Uterus (tissue), 4 donors: Measurements from ENCODE around the gene HADHB. TPM values are rescaled to one million over a fixed set of nuclear protein-coding genes. Genes with fewer than 3 reads are reported as not detected.
"Not testable (repeated sequence)": the region's sequence is repeated elsewhere in the genome, so short reads cannot be mapped to it uniquely, and the experiment has no call there.

ENCODE experiments used
- DNase-seq, 2 donors: peaks; one replicate each; pipeline ENCODE4 v3.0.0-alpha.2; 2019 to 2020
- H3K27ac ChIP-seq, 2 donors: fragments of 200-600 bp; sonication (generic); 1 replicate in 1 of 2; 2 replicates in 1 of 2; pipeline ENCODE4 v1.5.1; 2016 to 2018
- H3K27me3 ChIP-seq, 2 donors: fragments of 200-600 bp; sonication (generic); one replicate each; pipeline ENCODE4 v1.5.1; 2018 to 2019; ENCODE audit warnings: control low read depth in 1 of 2
- H3K36me3 ChIP-seq, 2 donors: fragments of 200-600 bp; sonication (generic); one replicate each; pipeline ENCODE4 v1.5.1; 2019; ENCODE audit warnings: control low read depth in 1 of 2
- H3K4me1 ChIP-seq, 2 donors: fragments of 200-600 bp; sonication (generic); one replicate each; pipeline ENCODE4 v1.5.1; 2018 to 2019; ENCODE audit warnings: control low read depth in 1 of 2
- H3K4me3 ChIP-seq, 2 donors: fragments of 200-600 bp; sonication (generic); 1 replicate in 1 of 2; 2 replicates in 1 of 2; pipeline ENCODE4 v1.5.1; 2018 to 2019; ENCODE audit warnings: mild to moderate bottlenecking in 1 of 2
- H3K9me3 ChIP-seq, 2 donors: fragments of 200-600 bp; sonication (generic); one replicate each; pipeline ENCODE4 v1.5.1; 2019; ENCODE audit warnings: control low read depth in 1 of 2
- POLR2A ChIP-seq, 2 donors: fragments of 450-650 bp; IDR thresholded peaks; one replicate each; pipeline ENCODE4 v1.6.1; 2016; ENCODE audit warnings: antibody characterized with exemption in 2 of 2, mild to moderate bottlenecking in 1 of 2, moderate library complexity in 1 of 2
- intact Hi-C: fragments of 100-400 bp; cut with DNase I; formaldehyde crosslinking; loops from one replicate; pipeline ENCODE4 v1.15.1; 2023; ENCODE audit warnings: low total_unique reads
- total RNA-seq, 4 donors: library from RNA; depleted of rRNA in 3 of 4; stranded (reverse); fragments of >200 nt in 3 of 4; gene quantifications; one replicate each; pipeline versions ENCODE4 v1.1.0 to v1.2.4, GENCODE V29; 2014 to 2023
- TF ChIP-seq, protein P1 (sequence below), 4 experiments: fragments of 200-600 bp in 2 of 4; fragments of 450-650 bp in 2 of 4; sonication (generic) in 2 of 4; IDR thresholded peaks; one replicate each; pipeline ENCODE4 v1.5.1; 2016 to 2019; ENCODE audit warnings: antibody characterized with exemption in 4 of 4, mild to moderate bottlenecking in 2 of 4, moderate library complexity in 1 of 4
- donor health status: DM: yes; HTN: yes; CAD: no.

HADHB gene
- total RNA-seq, 4 donors from 2014 or later, result 45.3 to 126 (median 82.5) TPM

DNA sequence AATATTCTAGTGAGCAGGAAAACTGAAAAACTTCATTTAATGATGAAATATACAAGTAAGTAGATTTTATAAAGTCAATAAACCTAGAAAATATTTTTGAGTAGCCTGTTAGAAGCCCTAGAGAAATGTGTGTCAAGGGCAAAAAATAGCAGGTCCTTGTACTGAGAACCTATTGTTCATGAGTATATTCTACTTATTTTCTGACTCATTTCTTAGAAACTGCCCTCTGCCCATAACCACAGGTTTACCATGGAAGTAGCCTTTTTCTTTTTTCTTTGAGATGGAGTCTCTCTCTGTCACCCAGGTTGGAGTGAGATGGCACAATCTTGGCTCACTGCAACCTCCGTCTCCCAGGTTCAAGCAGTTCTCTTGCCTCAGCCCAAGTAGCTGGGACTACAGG, 81.8 kb downstream of the HADHB start:
- intact Hi-C loops, result no loop called here
- no peaks in the 10 kb centered on the region for H3K27me3 ChIP-seq
- H3K27ac ChIP-seq, result no peak overlapping the region
- no peak overlapping the region for H3K4me3 ChIP-seq
- H3K36me3 ChIP-seq, result no peaks in the 10 kb centered on the region
- TF ChIP-seq POLR2A (IDR thresholded peaks at IDR 0.05), result no peak
- TF ChIP-seq, protein P1, sequence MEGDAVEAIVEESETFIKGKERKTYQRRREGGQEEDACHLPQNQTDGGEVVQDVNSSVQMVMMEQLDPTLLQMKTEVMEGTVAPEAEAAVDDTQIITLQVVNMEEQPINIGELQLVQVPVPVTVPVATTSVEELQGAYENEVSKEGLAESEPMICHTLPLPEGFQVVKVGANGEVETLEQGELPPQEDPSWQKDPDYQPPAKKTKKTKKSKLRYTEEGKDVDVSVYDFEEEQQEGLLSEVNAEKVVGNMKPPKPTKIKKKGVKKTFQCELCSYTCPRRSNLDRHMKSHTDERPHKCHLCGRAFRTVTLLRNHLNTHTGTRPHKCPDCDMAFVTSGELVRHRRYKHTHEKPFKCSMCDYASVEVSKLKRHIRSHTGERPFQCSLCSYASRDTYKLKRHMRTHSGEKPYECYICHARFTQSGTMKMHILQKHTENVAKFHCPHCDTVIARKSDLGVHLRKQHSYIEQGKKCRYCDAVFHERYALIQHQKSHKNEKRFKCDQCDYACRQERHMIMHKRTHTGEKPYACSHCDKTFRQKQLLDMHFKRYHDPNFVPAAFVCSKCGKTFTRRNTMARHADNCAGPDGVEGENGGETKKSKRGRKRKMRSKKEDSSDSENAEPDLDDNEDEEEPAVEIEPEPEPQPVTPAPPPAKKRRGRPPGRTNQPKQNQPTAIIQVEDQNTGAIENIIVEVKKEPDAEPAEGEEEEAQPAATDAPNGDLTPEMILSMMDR (IDR thresholded peaks at IDR 0.05), result no peak
- no peak for DNase-seq
- H3K9me3 ChIP-seq, result no peaks in the 10 kb centered on the region
- H3K4me1 ChIP-seq, result no peaks in the 10 kb centered on the region

DNA sequence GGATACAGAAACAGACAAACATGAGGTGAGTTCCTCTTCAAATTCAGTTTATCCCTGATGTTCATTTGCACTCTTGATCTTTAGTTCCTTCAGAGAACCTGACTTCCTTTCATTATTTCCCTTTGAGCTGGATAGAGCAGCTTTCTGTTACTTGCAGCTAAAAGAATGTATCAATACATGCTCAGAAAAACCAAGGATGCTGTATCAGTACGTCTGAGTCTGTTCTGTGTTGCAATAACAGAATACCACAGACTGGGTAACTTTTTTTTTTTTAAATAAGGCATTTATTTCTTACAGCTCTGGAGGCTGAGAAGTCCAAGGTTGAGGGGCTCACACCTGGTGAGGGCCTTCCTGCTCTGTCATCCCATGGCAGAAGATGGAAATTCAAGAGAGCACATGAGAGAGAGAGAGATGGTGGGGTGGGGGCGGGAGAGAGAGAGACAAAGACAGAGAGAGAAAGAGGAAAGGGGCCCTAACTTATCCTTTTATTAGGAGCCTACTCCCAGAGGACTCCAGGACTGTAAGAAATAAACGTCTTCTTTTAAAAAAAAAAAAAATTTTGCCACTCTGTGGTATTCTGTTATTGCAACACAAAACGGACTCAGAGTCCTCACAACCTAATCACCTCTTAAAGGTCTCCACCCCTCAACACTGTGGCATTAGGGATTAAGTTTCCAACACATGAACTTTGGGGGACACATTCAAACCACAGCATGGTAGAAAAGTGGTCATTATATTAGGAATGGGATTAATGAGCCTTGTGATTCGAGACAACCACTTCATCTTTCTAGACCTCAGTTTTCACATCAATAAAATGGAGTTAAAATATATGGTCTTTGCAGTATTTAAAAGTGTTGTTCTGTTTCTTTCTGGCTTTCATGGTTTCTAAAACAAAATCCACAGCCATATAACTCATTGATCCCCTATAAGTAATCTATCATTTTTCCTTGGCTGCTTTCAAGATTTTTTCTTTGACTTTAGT, 82.8 kb downstream of the HADHB start:
- no peak overlapping the region for H3K27ac ChIP-seq
- no peaks in the 10 kb centered on the region for H3K36me3 ChIP-seq
- no peaks in the 10 kb centered on the region for H3K9me3 ChIP-seq
- DNase-seq, result no peak
- no peaks in the 10 kb centered on the region for H3K4me1 ChIP-seq
- TF ChIP-seq POLR2A (IDR thresholded peaks at IDR 0.05), result no peak
- TF ChIP-seq, protein P1 (IDR thresholded peaks at IDR 0.05), result no peak
- intact Hi-C loops, result no loop called here
- H3K4me3 ChIP-seq, result no peak overlapping the region
- no peaks in the 10 kb centered on the region for H3K27me3 ChIP-seq

DNA sequence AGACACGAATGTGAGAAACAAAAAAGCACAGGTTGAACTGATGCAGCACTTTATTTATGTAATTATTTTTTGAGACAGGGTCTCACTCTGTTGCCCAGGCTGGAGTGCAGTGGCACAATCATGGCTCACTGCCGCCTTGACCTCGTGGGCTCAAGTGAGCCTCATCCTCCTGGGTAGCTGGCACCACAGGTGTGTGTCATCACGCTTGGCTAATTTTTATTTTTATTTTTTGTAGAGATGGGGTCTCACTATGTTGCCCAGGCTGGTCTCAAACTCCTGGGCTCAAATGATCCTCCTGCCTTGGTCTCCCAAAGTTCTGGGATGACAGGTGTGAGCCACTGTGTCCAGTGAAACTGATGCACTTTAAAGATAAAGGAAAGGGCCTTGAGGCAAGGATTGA, 84.3 kb downstream of the HADHB start:
- H3K4me3 ChIP-seq, H3K36me3 ChIP-seq, H3K27ac ChIP-seq, H3K4me1 ChIP-seq, H3K27me3 ChIP-seq, intact Hi-C loops, H3K9me3 ChIP-seq, DNase-seq: not testable (repeated sequence)

DNA sequence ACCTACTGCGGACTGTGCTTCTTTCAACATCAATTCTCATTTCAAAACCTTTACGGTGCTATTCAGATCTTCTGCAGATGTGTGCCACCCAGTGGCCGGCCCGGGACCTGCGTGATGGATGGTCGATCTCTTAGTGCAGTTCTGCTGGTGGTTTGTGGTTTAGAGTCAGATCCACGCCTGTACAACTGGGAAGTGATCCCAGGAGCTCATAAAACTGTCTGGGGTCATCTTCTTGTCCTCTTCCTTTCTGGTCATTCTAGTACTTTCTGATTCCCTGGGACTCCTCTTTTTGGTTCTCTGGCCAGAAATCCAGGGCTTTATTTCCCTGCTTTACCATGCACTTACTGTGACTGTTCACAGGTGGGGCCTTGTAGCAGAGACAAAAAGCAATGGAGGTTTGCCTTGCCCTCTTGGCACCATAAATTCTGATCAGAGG, 85.4 kb downstream of the HADHB start:
- no peaks in the 10 kb centered on the region for H3K9me3 ChIP-seq
- no peaks in the 10 kb centered on the region for H3K36me3 ChIP-seq
- H3K27ac ChIP-seq, result peak overlapping the region; percentile 17 to 36
- no peaks in the 10 kb centered on the region for H3K27me3 ChIP-seq
- DNase-seq, result peak; percentile 90 to 91
- TF ChIP-seq, protein P1 (IDR thresholded peaks at IDR 0.05), result peak; percentile 78 to 88 (median 86)
- TF ChIP-seq POLR2A (IDR thresholded peaks at IDR 0.05), result no peak
- intact Hi-C loops, result no loop called here
- H3K4me1 ChIP-seq, result no peaks in the 10 kb centered on the region
- no peak overlapping the region for H3K4me3 ChIP-seq

DNA sequence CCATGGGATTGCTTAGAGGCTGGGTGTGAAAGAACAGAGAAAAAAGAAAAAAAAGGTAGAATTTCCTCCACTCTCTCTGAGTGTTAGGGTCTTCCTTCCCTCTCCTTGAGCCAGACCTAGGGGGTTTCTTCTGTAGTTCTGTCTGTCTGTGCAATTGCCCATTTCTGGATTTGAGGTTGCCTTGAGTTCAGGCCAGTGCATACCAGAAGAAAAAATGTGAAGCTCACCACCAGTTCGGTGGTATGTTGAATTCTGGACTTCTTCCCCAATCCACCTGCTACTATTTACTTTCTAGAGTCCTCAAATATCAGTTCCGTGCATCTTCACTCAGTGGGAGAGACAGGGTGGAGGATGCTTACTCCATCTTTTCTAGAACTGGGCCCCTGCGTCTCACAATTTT, 85.9 kb downstream of the HADHB start:
- DNase-seq, result no peak
- intact Hi-C loops, result no loop called here
- Histone ChIP-seq H3K27me3 (no peaks in the 10 kb centered on the region), H3K36me3 (no peaks in the 10 kb centered on the region), H3K4me3 (no peak overlapping the region), H3K9me3 (no peaks in the 10 kb centered on the region), H3K4me1 (no peaks in the 10 kb centered on the region), H3K27ac (peak overlapping the region; percentile 17 to 36)
- TF ChIP-seq, protein P1 (IDR thresholded peaks at IDR 0.05), result no peak

DNA sequence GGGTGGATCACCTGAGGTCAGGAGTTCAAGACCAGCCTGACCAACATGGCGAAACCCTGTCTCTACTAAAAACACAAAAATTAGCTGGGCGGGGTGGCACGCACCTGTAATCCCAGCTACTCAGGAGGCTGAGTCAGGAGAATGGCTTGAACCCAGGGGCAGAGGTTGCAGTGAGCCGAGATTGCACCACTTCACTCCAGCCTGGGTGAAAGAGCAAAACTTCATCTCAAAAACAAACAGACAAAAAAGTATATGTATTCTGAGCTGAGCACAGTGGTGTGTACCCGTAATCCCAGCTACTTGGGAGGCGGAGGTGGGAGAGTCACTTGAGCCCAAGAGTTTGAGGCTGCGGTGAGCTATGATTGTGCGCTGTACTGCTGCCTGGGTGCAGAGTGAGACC, 86.6 kb downstream of the HADHB start:
- H3K27me3 ChIP-seq, H3K4me3 ChIP-seq, H3K4me1 ChIP-seq, H3K9me3 ChIP-seq, H3K36me3 ChIP-seq, DNase-seq, intact Hi-C loops, H3K27ac ChIP-seq: not testable (repeated sequence)
